K562 (cell line): ENCODE measurements around the gene IRF3.

Experiments used
- ESRRA ChIP-seq: fragments of 450-650 bp; IDR thresholded peaks from 2 replicates; pipeline ENCODE4 v1.6.1; 2014; ENCODE audit warnings: low read depth, mild to moderate bottlenecking, moderate library complexity, borderline replicate concordance
- ESRRB ChIP-seq: fragments of 250-450 bp; sonication (Bioruptor Pico); IDR thresholded peaks from 2 replicates; pipeline ENCODE4 v1.5.0; 2020; ENCODE audit warnings: mild to moderate bottlenecking, moderate library complexity, borderline replicate concordance
- FOXK2 ChIP-seq, 2 experiments: fragments of 450-650 bp; IDR thresholded peaks in 1 of 2; conservative IDR thresholded peaks in 1 of 2; 2 replicates each; pipeline ENCODE4 v1.6.1; 2016; ENCODE audit warnings: low read depth in 2 of 2, mild to moderate bottlenecking in 1 of 2
- GATAD2A ChIP-seq: fragments of 450-650 bp; IDR thresholded peaks from 2 replicates; pipeline ENCODE4 v1.6.1; 2017
- RAD21 ChIP-seq, 2 experiments: fragments of 250-450 bp in 1 of 2; fragments of 450-650 bp in 1 of 2; sonication (Bioruptor Pico) in 1 of 2; formaldehyde crosslinking in 1 of 2; IDR thresholded peaks in 1 of 2; conservative IDR thresholded peaks in 1 of 2; 2 replicates each; pipeline versions ENCODE4 v1.4.0 to v1.8.0; 2020 to 2022; ENCODE audit warnings: mild to moderate bottlenecking in 2 of 2, moderate library complexity in 1 of 2
- USF2 ChIP-seq: sonication (generic); formaldehyde crosslinking; IDR thresholded peaks from 2 replicates; pipeline ENCODE4 v1.5.0; 2020; ENCODE audit warnings: missing genetic modification reagents
- ZKSCAN8 ChIP-seq: fragments of 200-800 bp; sonication (Bioruptor generic); IDR thresholded peaks from 2 replicates; pipeline ENCODE4 v1.6.1; 2016; ENCODE audit warnings: missing genetic modification characterization, missing compliant biosample characterization
- ZNF224 ChIP-seq: sonication (generic); formaldehyde crosslinking; IDR thresholded peaks from 2 replicates; pipeline ENCODE4 v1.8.0; 2022; ENCODE audit warnings: mild to moderate bottlenecking, missing genetic modification reagents
- ZNF398 ChIP-seq: fragments of 250-450 bp; sonication (Bioruptor Pico); IDR thresholded peaks from 2 replicates; pipeline ENCODE4 v1.8.0; 2021; ENCODE audit warnings: moderate library complexity, mild to moderate bottlenecking, inconsistent platforms
- ZNF507 ChIP-seq: conservative IDR thresholded peaks from 2 replicates; pipeline ENCODE4 v1.6.1; 2017; ENCODE audit warnings: missing genetic modification characterization, missing compliant biosample characterization
- ZNF668 ChIP-seq: fragments of 250-450 bp; sonication (Bioruptor Pico); IDR thresholded peaks from 2 replicates; pipeline ENCODE4 v1.8.0; 2022; ENCODE audit warnings: mild to moderate bottlenecking, inconsistent platforms
- TF ChIP-seq, protein P1 (sequence below), 3 experiments: IDR thresholded peaks in 2 of 3; conservative IDR thresholded peaks in 1 of 3; 2 replicates each; pipeline ENCODE4 v1.5.1; 2011 to 2012; ENCODE audit warnings: low read length in 3 of 3, mild to moderate bottlenecking in 3 of 3, control low read depth in 2 of 3, improper control_type of control experiment in 1 of 3, inconsistent platforms in 1 of 3, low read depth in 1 of 3, mixed read lengths in 1 of 3, moderate library complexity in 1 of 3; ENCODE audit not compliant: insufficient read depth in 2 of 3
- TF ChIP-seq, protein P2 (sequence below): sonication (generic); formaldehyde crosslinking; IDR thresholded peaks from 2 replicates; pipeline ENCODE4 v1.9.0; 2022; ENCODE audit warnings: mild to moderate bottlenecking, missing genetic modification reagents

DNA sequence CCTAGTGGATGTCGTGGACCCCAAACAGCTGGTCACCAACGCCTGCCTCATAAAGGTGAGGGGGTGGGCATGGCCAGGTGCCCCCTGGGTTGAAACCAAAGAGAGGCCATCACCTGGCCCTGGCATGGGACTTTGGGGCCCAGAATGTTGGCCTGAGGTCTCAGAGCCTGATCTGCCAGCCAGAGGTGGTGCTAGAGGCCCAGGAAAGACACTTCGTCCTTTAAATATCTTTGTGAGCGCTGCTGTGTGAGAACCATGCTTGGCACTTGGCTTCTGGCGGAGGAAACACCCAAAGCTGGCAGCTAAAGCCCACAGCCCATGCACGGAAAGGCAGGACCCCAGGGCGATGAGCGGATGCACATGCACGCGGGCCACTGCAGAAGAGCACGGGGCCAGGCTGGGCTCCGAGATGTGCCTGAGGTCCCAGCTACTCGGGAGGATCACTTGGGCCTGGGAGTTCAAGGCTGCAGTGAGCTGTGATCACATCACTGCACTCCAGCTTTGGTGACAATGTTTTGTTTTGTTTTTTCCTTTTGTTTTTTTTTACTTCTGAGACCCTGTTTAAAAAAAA is 19.4 kb upstream of the IRF3 start:
- TF ChIP-seq ZKSCAN8 (CRISPR knock-in tag), result no peak
- no peak for TF ChIP-seq RAD21 (CRISPR knock-in tag; conservative IDR thresholded peaks at IDR 0.05 in 1 of 2, IDR thresholded peaks at IDR 0.05 in 1 of 2)
- no peak for TF ChIP-seq ZNF668
- no peak for TF ChIP-seq ESRRA
- TF ChIP-seq ZNF507 (tag), result no peak
- TF ChIP-seq ZNF398, result no peak
- TF ChIP-seq, protein P1, sequence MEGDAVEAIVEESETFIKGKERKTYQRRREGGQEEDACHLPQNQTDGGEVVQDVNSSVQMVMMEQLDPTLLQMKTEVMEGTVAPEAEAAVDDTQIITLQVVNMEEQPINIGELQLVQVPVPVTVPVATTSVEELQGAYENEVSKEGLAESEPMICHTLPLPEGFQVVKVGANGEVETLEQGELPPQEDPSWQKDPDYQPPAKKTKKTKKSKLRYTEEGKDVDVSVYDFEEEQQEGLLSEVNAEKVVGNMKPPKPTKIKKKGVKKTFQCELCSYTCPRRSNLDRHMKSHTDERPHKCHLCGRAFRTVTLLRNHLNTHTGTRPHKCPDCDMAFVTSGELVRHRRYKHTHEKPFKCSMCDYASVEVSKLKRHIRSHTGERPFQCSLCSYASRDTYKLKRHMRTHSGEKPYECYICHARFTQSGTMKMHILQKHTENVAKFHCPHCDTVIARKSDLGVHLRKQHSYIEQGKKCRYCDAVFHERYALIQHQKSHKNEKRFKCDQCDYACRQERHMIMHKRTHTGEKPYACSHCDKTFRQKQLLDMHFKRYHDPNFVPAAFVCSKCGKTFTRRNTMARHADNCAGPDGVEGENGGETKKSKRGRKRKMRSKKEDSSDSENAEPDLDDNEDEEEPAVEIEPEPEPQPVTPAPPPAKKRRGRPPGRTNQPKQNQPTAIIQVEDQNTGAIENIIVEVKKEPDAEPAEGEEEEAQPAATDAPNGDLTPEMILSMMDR (IDR thresholded peaks at IDR 0.05 in 2 of 3, conservative IDR thresholded peaks at IDR 0.05 in 1 of 3; ENCODE audit: insufficient read depth in 2 of 3, low read depth in 1 of 3, low read length in 3 of 3), result peak in 1 of 3 experiments; percentile 21; a peak in 1 of 6 replicates
- TF ChIP-seq, protein P2, sequence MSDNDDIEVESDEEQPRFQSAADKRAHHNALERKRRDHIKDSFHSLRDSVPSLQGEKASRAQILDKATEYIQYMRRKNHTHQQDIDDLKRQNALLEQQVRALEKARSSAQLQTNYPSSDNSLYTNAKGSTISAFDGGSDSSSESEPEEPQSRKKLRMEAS (CRISPR knock-in tag), result no peak
- TF ChIP-seq ESRRB (CRISPR knock-in tag), result no peak
- no peak for TF ChIP-seq FOXK2 (conservative IDR thresholded peaks at IDR 0.05 in 1 of 2, IDR thresholded peaks at IDR 0.05 in 1 of 2; ENCODE audit: low read depth in 2 of 2)
- no peak for TF ChIP-seq ZNF224
- TF ChIP-seq GATAD2A, result no peak
- no peak for TF ChIP-seq USF2 (CRISPR knock-in tag)
